IMR-90 (cell line): ENCODE measurements around the gene CDH15. TPM values are rescaled to one million over a fixed set of nuclear protein-coding genes. Genes with fewer than 3 reads are reported as not detected.

Experiments used
- ATAC-seq: fragments of 200-7000 bp; cut with Tn5 transposase; 2 replicates; pipeline ENCODE4 v1.9.1; 2020; ENCODE audit warnings: low read depth, mild to moderate bottlenecking, moderate library complexity
- BruUV-seq: library from RNA; stranded (reverse); fragments of 400-500 nt; replicated peaks from 2 replicates; lab custom pipeline; 2021; lab: Mats Ljungman, UMichigan
- CTCF ChIA-PET: fragments of 300-600 bp; formaldehyde crosslinking; extraction: SDS; loops from one replicate; lab custom pipeline; 2021; ENCODE audit warnings: antibody characterized with exemption; lab: Yijun Ruan, JAX
- POLR2A ChIA-PET: fragments of 300-600 bp; sonication (Branson Sonifier 250); formaldehyde crosslinking; loops from one replicate; lab custom pipeline; 2022; ENCODE audit warnings: antibody characterized with exemption; ENCODE audit not compliant: unreplicated experiment; lab: Charles Lee
- DNase-seq: peaks from one replicate; pipeline ENCODE4 v3.0.0; 2013
- H2AFZ ChIP-seq: replicated peaks from 2 replicates; pipeline ENCODE3; 2013; ENCODE audit warnings: low read length, mild to moderate bottlenecking; ENCODE audit not compliant: poor library complexity
- H2AK5ac ChIP-seq: 2 replicates; pipeline ENCODE4 v1.6.1; 2013; ENCODE audit warnings: low read depth, low read length, inconsistent platforms
- H2AK9ac ChIP-seq: replicated peaks from 2 replicates; pipeline ENCODE3; 2013; ENCODE audit warnings: mild to moderate bottlenecking, low read depth, low read length, moderate library complexity; ENCODE audit not compliant: poor library complexity
- H2BK120ac ChIP-seq: 2 replicates; pipeline ENCODE4 v1.6.1; 2013; ENCODE audit warnings: low read depth, low read length, inconsistent platforms
- H2BK15ac ChIP-seq: 3 replicates; pipeline ENCODE4 v1.6.1; 2013; ENCODE audit warnings: low read depth, low read length, inconsistent platforms
- H2BK20ac ChIP-seq: 2 replicates; pipeline ENCODE4 v1.6.1; 2013; ENCODE audit warnings: low read depth, mild to moderate bottlenecking, inconsistent platforms, low read length, moderate library complexity
- H2BK5ac ChIP-seq: 2 replicates; pipeline ENCODE4 v1.6.1; 2013; ENCODE audit warnings: mild to moderate bottlenecking, low read depth, low read length, inconsistent platforms; ENCODE audit not compliant: poor library complexity, severe bottlenecking
- H3K14ac ChIP-seq: replicated peaks from 2 replicates; pipeline ENCODE4 v1.6.1; 2013; ENCODE audit warnings: low read depth, low read length, inconsistent platforms
- H3K18ac ChIP-seq: 2 replicates; pipeline ENCODE4 v1.6.1; 2013; ENCODE audit warnings: low read depth, low read length, control low read depth
- H3K23ac ChIP-seq: 2 replicates; pipeline ENCODE4 v1.6.1; 2013; ENCODE audit warnings: low read depth, low read length, inconsistent platforms
- H3K27ac ChIP-seq: 2 replicates; pipeline ENCODE4 v1.5.1; 2013; ENCODE audit warnings: mild to moderate bottlenecking, control low read depth, low read length; ENCODE audit not compliant: insufficient read depth
- H3K27me3 ChIP-seq: 2 replicates; pipeline ENCODE4 v1.6.1; 2013; ENCODE audit warnings: low read length; ENCODE audit not compliant: control insufficient read depth, insufficient read depth
- H3K36me3 ChIP-seq: 2 replicates; pipeline ENCODE4 v1.6.1; 2013; ENCODE audit warnings: low read length, mixed read lengths; ENCODE audit not compliant: control insufficient read depth, insufficient read depth
- H3K4ac ChIP-seq: 2 replicates; pipeline ENCODE4 v1.6.1; 2013; ENCODE audit warnings: low read depth, low read length, inconsistent platforms
- H3K4me1 ChIP-seq: 2 replicates; pipeline ENCODE4 v1.6.1; 2013; ENCODE audit warnings: low read length, mixed read lengths; ENCODE audit not compliant: control insufficient read depth, insufficient read depth
- H3K4me2 ChIP-seq: 2 replicates; pipeline ENCODE4 v1.6.1; 2013; ENCODE audit warnings: low read depth, mild to moderate bottlenecking, control low read depth, low read length, moderate library complexity
- H3K4me3 ChIP-seq: 2 replicates; pipeline ENCODE4 v1.5.1; 2013; ENCODE audit warnings: low read depth, mild to moderate bottlenecking, control low read depth, low read length, moderate library complexity; ENCODE audit not compliant: insufficient read depth
- H3K56ac ChIP-seq: 2 replicates; pipeline ENCODE4 v1.6.1; 2013; ENCODE audit warnings: low read length, inconsistent platforms; ENCODE audit not compliant: insufficient read depth; ENCODE audit errors: extremely low read depth
- H3K79me1 ChIP-seq, 2 experiments: 2 replicates each; pipeline ENCODE4 v1.6.1; 2013; ENCODE audit warnings: low read length in 2 of 2, inconsistent platforms in 1 of 2, low read depth in 1 of 2
- H3K9ac ChIP-seq: 2 replicates; pipeline ENCODE4 v1.6.1; 2013; ENCODE audit warnings: low read depth, low read length, control low read depth
- H3K9me1 ChIP-seq: 2 replicates; pipeline ENCODE4 v1.6.1; 2013; ENCODE audit warnings: low read length, inconsistent platforms; ENCODE audit not compliant: insufficient read depth
- H3K9me3 ChIP-seq: 2 replicates; pipeline ENCODE4 v1.6.1; 2013; ENCODE audit warnings: low read length; ENCODE audit not compliant: control insufficient read depth, insufficient read depth
- H4K20me1 ChIP-seq: 2 replicates; pipeline ENCODE4 v1.6.1; 2013; ENCODE audit warnings: low read length, inconsistent platforms; ENCODE audit not compliant: insufficient read depth
- H4K5ac ChIP-seq: 2 replicates; pipeline ENCODE4 v1.6.1; 2013; ENCODE audit warnings: mild to moderate bottlenecking, low read depth, low read length, control low read depth
- H4K8ac ChIP-seq, 2 experiments: 2 replicates each; pipeline ENCODE4 v1.6.1; 2013; ENCODE audit warnings: low read depth in 2 of 2, low read length in 2 of 2, control low read depth in 1 of 2, inconsistent platforms in 1 of 2
- H4K91ac ChIP-seq: 2 replicates; pipeline ENCODE4 v1.6.1; 2013; ENCODE audit warnings: low read depth, low read length, inconsistent platforms; ENCODE audit not compliant: insufficient read depth
- BHLHE40 ChIP-seq: fragments of 150-350 bp; IDR thresholded peaks from 2 replicates; pipeline ENCODE4 v1.6.1; 2016; ENCODE audit warnings: mild to moderate bottlenecking, low read depth, low read length
- ELK1 ChIP-seq: fragments of 150-350 bp; IDR thresholded peaks from 2 replicates; pipeline ENCODE4 v1.6.1; 2016; ENCODE audit warnings: low read depth, mild to moderate bottlenecking, low read length, moderate library complexity, borderline replicate concordance
- FOS ChIP-seq: fragments of 150-350 bp; IDR thresholded peaks from 2 replicates; pipeline ENCODE4 v1.6.1; 2016; ENCODE audit warnings: low read depth, low read length
- MAFK ChIP-seq: IDR thresholded peaks from 2 replicates; pipeline ENCODE4 v1.6.1; 2012; ENCODE audit warnings: low read depth, low read length, improper control_type of control experiment
- MAZ ChIP-seq: IDR thresholded peaks from 2 replicates; pipeline ENCODE4 v1.6.1; 2012; ENCODE audit warnings: low read depth, mild to moderate bottlenecking, low read length, improper control_type of control experiment, moderate library complexity, borderline replicate concordance
- MXI1 ChIP-seq: IDR thresholded peaks from 2 replicates; pipeline ENCODE4 v1.6.1; 2012; ENCODE audit warnings: low read depth, mild to moderate bottlenecking, low read length, moderate library complexity, borderline replicate concordance
- NFE2L2 ChIP-seq: fragments of 150-350 bp; IDR thresholded peaks from 2 replicates; pipeline ENCODE4 v1.6.1; 2016; ENCODE audit warnings: low read depth, mild to moderate bottlenecking, low read length
- POLR2A ChIP-seq: IDR thresholded peaks from 2 replicates; pipeline ENCODE4 v1.6.1; 2012; ENCODE audit warnings: mild to moderate bottlenecking, low read depth, low read length
- RAD21 ChIP-seq: IDR thresholded peaks from 2 replicates; pipeline ENCODE4 v1.6.1; 2012; ENCODE audit warnings: low read length, improper control_type of control experiment
- RCOR1 ChIP-seq: IDR thresholded peaks from 2 replicates; pipeline ENCODE4 v1.6.1; 2012; ENCODE audit warnings: mild to moderate bottlenecking, low read length, improper control_type of control experiment; ENCODE audit not compliant: insufficient replicate concordance
- RFX5 ChIP-seq: IDR thresholded peaks from 2 replicates; pipeline ENCODE4 v1.8.0; 2012; ENCODE audit warnings: low read depth, mild to moderate bottlenecking, low read length, moderate library complexity
- SMC3 ChIP-seq: fragments of 150-350 bp; IDR thresholded peaks from 2 replicates; pipeline ENCODE4 v1.6.1; 2016; ENCODE audit warnings: low read depth, mild to moderate bottlenecking, antibody characterized with exemption, low read length, moderate library complexity
- WGBS, 2 experiments: methylation state at CpG; one replicate each; pipeline versions ENCODE4 v1.1.5 to v1.1.7; 2013; ENCODE audit warnings: missing lambda C conversion rate in 2 of 2; ENCODE audit not compliant: insufficient read length in 1 of 2; ENCODE audit errors: extremely low coverage in 2 of 2; 5-methylcytosine and 5-hydroxymethylcytosine counted together
- dilution Hi-C: fragments of 300-500 bp; cut with HindIII; formaldehyde crosslinking; loops from one replicate; pipeline ENCODE4 v1.14.3; 2018; ENCODE audit warnings: low sequenced_read_pairs; ENCODE audit not compliant: unreplicated experiment
- in situ Hi-C: fragments of 300-500 bp; cut with MboI; formaldehyde crosslinking; loops from 3 replicates; pipeline ENCODE4 v1.14.3; 2019; ENCODE audit warnings: low sequenced_read_pairs, inconsistent platforms, mixed read lengths
- intact Hi-C: fragments of 100-400 bp; cut with micrococcal nuclease; formaldehyde crosslinking; loops from 2 replicates; pipeline ENCODE4 v1.10.0; 2022
- polyA plus RNA-seq, 3 experiments: library from polyadenylated mRNA; depleted of rRNA; stranded (reverse); fragments of >200 nt; gene quantifications; 2 replicates each; pipeline ENCODE4 v1.2.3, GENCODE V29; 2012; ENCODE audit warnings: low replicate concordance in 1 of 3
- total RNA-seq: library from RNA; depleted of rRNA; stranded (reverse); fragments of >200 nt; gene quantifications from 2 replicates; pipeline ENCODE4 v1.2.3, GENCODE V29; 2012
- TF ChIP-seq, protein P1 (sequence below): fragments of 150-350 bp; IDR thresholded peaks from 2 replicates; pipeline ENCODE4 v1.6.1; 2017; ENCODE audit warnings: mild to moderate bottlenecking, antibody characterized with exemption, low read length, low read depth

The CDH15 gene
- total and polyA plus RNA-seq, 2 of the 4 experiments (the other 2 are of a cell fraction), result 0.18 to 0.62 TPM

GRCh38 chr16:89190150-89190958, 18.8 kb downstream of the CDH15 start:
- ChIA-PET POLR2A (no interaction called here), CTCF (no interaction called here)
- dilution Hi-C loops (no loop called here), in situ Hi-C loops (no loop called here), intact Hi-C loops (no loop called here)
- Histone ChIP-seq H3K9ac (no peak overlapping the region), H4K91ac (no peak overlapping the region), H2BK5ac (no peak overlapping the region), H3K56ac (no peak overlapping the region), H2AK9ac (no peak overlapping the region), H2BK15ac (no peak overlapping the region), H3K9me3 (no peaks in the 10 kb centered on the region), H2BK20ac (no peak overlapping the region), H3K4ac (no peak overlapping the region), H3K14ac (no peak overlapping the region), H4K5ac (no peak overlapping the region), H3K4me1 (peaks cover 6% of the 10 kb centered on the region), H3K23ac (no peak overlapping the region), H3K27me3 (no peaks in the 10 kb centered on the region; the same call in 1 of the 2 replicates), H4K8ac (no peak overlapping the region), H3K4me3 (no peak overlapping the region), H2AK5ac (no peak overlapping the region), H3K18ac (no peak overlapping the region), H2BK120ac (no peak overlapping the region), H3K4me2 (no peak overlapping the region), H3K79me1 (no peaks in the 10 kb centered on the region), H3K27ac (no peak overlapping the region), H4K20me1 (no peaks in the 10 kb centered on the region; the same call in 1 of the 2 replicates), H2AFZ (no peak overlapping the region), H3K36me3 (no peaks in the 10 kb centered on the region), H3K9me1 (peaks cover 3% of the 10 kb centered on the region; the same call in 1 of the 2 replicates)
- no TSS peak for BruUV-seq
- TF ChIP-seq ELK1, result no peak
- TF ChIP-seq RAD21, result no peak
- TF ChIP-seq, protein P1, sequence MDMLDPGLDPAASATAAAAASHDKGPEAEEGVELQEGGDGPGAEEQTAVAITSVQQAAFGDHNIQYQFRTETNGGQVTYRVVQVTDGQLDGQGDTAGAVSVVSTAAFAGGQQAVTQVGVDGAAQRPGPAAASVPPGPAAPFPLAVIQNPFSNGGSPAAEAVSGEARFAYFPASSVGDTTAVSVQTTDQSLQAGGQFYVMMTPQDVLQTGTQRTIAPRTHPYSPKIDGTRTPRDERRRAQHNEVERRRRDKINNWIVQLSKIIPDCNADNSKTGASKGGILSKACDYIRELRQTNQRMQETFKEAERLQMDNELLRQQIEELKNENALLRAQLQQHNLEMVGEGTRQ, result no peak
- TF ChIP-seq BHLHE40, result no peak
- TF ChIP-seq SMC3, result no peak
- no peak for TF ChIP-seq MAFK
- TF ChIP-seq MAZ, result no peak
- TF ChIP-seq FOS, result no peak
- TF ChIP-seq RFX5, result no peak
- TF ChIP-seq RCOR1, result no peak
- TF ChIP-seq POLR2A, result no peak
- no peak for TF ChIP-seq NFE2L2
- TF ChIP-seq MXI1, result no peak
- 74% methylated on average over 9 of the region's 28 CpGs; no CpG with 5 or more reads in 1 of the 2 experiments for WGBS, 2 experiments
- ATAC-seq (no peak), DNase-seq (no peak)
